HG02981 (cell line): ENCODE results near the gene KLRG1.

Source experiments
- ATAC-seq: cut with Tn5 transposase; IDR thresholded peaks from one replicate; pipeline ENCODE4 v1.9.1; 2021; ENCODE audit warnings: mild to moderate bottlenecking, moderate library complexity; ENCODE audit not compliant: unreplicated experiment

KLRG1 gene

GRCh38 chr12:8989413-8989812 lies at the start of gene KLRG1:
Gene KLRG1 (plus strand): TSS chr12:8989546. CDS start chr12:8989636, 90 bp downstream.
- peak; percentile 65 for ATAC-seq

GRCh38 chr12:8941691-8942478 lies 47.5 kb upstream of the KLRG1 start:
- ATAC-seq, result no peak

GRCh38 chr12:8943565-8944186 lies 45.7 kb upstream of the KLRG1 start:
- ATAC-seq, result no peak

GRCh38 chr12:8946733-8947132 lies 42.6 kb upstream of the KLRG1 start:
- ATAC-seq, result no peak

- ATAC-seq, result no peak
Measured at GRCh38 chr12:8947737-8948136, 41.6 kb upstream of the KLRG1 start.

GRCh38 chr12:8948701-8949341 lies 40.5 kb upstream of the KLRG1 start:
- no peak for ATAC-seq

- peak; percentile 82 for ATAC-seq
Measured at GRCh38 chr12:8949342-8950220, 39.8 kb upstream of the KLRG1 start, which contains the start of gene M6PR. Gene M6PR (minus strand): TSS chr12:8949645. CDS start chr12:8946404, 3,241 bp downstream.

- peak; percentile 2 for ATAC-seq
Measured at GRCh38 chr12:8950221-8950527, 39.2 kb upstream of the KLRG1 start.

- no peak for ATAC-seq
Measured at GRCh38 chr12:8950702-8951478, 38.5 kb upstream of the KLRG1 start.

- ATAC-seq, result no peak
Measured at GRCh38 chr12:8951744-8952143, 37.6 kb upstream of the KLRG1 start.

- ATAC-seq, result no peak
Measured at GRCh38 chr12:8953773-8954402, 35.5 kb upstream of the KLRG1 start.

- no peak for ATAC-seq
Measured at GRCh38 chr12:8956073-8956472, 33.3 kb upstream of the KLRG1 start.

- no peak for ATAC-seq
Measured at GRCh38 chr12:8956772-8957171, 32.6 kb upstream of the KLRG1 start.

GRCh38 chr12:8957561-8957960 lies 31.8 kb upstream of the KLRG1 start:
- no peak for ATAC-seq

- ATAC-seq, result no peak
Measured at GRCh38 chr12:8958066-8958465, 31.3 kb upstream of the KLRG1 start.

GRCh38 chr12:8960176-8960575 lies 29.2 kb upstream of the KLRG1 start:
- no peak for ATAC-seq

GRCh38 chr12:8968761-8969160 lies 20.6 kb upstream of the KLRG1 start:
- ATAC-seq, result no peak

- ATAC-seq, result no peak
Measured at GRCh38 chr12:8969861-8970411, 19.4 kb upstream of the KLRG1 start.

GRCh38 chr12:8970432-8970831 lies 18.9 kb upstream of the KLRG1 start:
- ATAC-seq, result no peak

- ATAC-seq, result no peak
Measured at GRCh38 chr12:8980137-8980536, 9.2 kb upstream of the KLRG1 start.
